CD4-positive, alpha-beta T cell treated with Interferon alpha-2 for 1 hour (primary cell): ENCODE data around the gene MFF.
"Not testable (repeated sequence)": the region's sequence is repeated elsewhere in the genome, so short reads cannot be mapped to it uniquely, and the experiment has no call there.

Experiments
- DNase-seq, 2 donors: peaks; one replicate each; pipeline ENCODE4 v3.0.0-alpha.2; 2020 to 2022

The MFF gene

GRCh38 chr2:227337442-227337841 is 12.4 kb downstream of the MFF start:
- DNase-seq, result no peak

- no peak for DNase-seq
Measured at GRCh38 chr2:227339098-227339599, 14.1 kb downstream of the MFF start.

- no peak for DNase-seq
Measured at GRCh38 chr2:227340106-227340505, 15.1 kb downstream of the MFF start.

GRCh38 chr2:227341553-227341952 is 16.5 kb downstream of the MFF start:
- no peak for DNase-seq

GRCh38 chr2:227344231-227344630 is 19.2 kb downstream of the MFF start:
- DNase-seq, result no peak

GRCh38 chr2:227347117-227347516 is 22.1 kb downstream of the MFF start:
- no peak for DNase-seq

- DNase-seq, result no peak
Measured at GRCh38 chr2:227348324-227348723, 23.3 kb downstream of the MFF start.

GRCh38 chr2:227349989-227350612 is 25.1 kb downstream of the MFF start:
- no peak for DNase-seq

GRCh38 chr2:227351639-227352038 is 26.6 kb downstream of the MFF start:
- DNase-seq, result no peak

- DNase-seq, result no peak
Measured at GRCh38 chr2:227360351-227360750, 35.3 kb downstream of the MFF start.

- DNase-seq, result peak in 1 of 2 donors; percentile 23
Measured at GRCh38 chr2:227363756-227364155, 38.7 kb downstream of the MFF start.

- not testable (repeated sequence) for DNase-seq
Measured at GRCh38 chr2:227364585-227365263, 39.7 kb downstream of the MFF start.

- DNase-seq, result no peak
Measured at GRCh38 chr2:227365833-227366232, 40.8 kb downstream of the MFF start.

- DNase-seq, result no peak
Measured at GRCh38 chr2:227366769-227367426, 41.8 kb downstream of the MFF start.

- DNase-seq, result no peak
Measured at GRCh38 chr2:227367427-227367795, 42.4 kb downstream of the MFF start.

- no peak for DNase-seq
Measured at GRCh38 chr2:227368574-227368973, 43.5 kb downstream of the MFF start.

GRCh38 chr2:227370092-227370491 is 45.0 kb downstream of the MFF start:
- DNase-seq, result no peak

- peak; percentile 10 to 76 for DNase-seq
Measured at GRCh38 chr2:227370791-227371312, 45.8 kb downstream of the MFF start.

- DNase-seq, result no peak
Measured at GRCh38 chr2:227373389-227373788, 48.3 kb downstream of the MFF start.

GRCh38 chr2:227374158-227374557 is 49.1 kb downstream of the MFF start:
- DNase-seq, result peak in 1 of 2 donors; percentile 23

GRCh38 chr2:227376656-227377396 is 51.8 kb downstream of the MFF start:
- no peak for DNase-seq

- DNase-seq, result no peak
Measured at GRCh38 chr2:227377467-227378351, 52.7 kb downstream of the MFF start.
